Measurements from ENCODE around the gene CYP2C8. TPM values are rescaled to one million over a fixed set of nuclear protein-coding genes. Genes with fewer than 3 reads are reported as not detected.

Gene CYP2C8
- polyA plus RNA-seq, 1 donor from 2014 or later: 5.1 TPM

GRCh38 chr10:95035332-95036295, 33.7 kb downstream of the CYP2C8 start:
- Histone ChIP-seq H3K4me2 (ENCODE audit: low read length) (no peak overlapping the region), H3K9ac (ENCODE audit: low read length) (no peak overlapping the region), H4K20me1 (ENCODE audit: insufficient read depth) (no peaks in the 10 kb centered on the region), H3K79me2 (replicated peaks; ENCODE audit: insufficient read depth, low read length) (no peaks in the 10 kb centered on the region), H3K27ac (ENCODE audit: low read length) (no peak overlapping the region), H3K9me3 (ENCODE audit: low read length) (no peaks in the 10 kb centered on the region), H3K36me3 (ENCODE audit: insufficient read depth, low read length) (no peaks in the 10 kb centered on the region), H3K27me3 (ENCODE audit: insufficient read depth, low read depth, low read length) (no peaks in the 10 kb centered on the region), H2AFZ (ENCODE audit: low read depth, low read length) (no peak overlapping the region), H3F3A (ENCODE audit: insufficient read depth, low read length, poor library complexity, severe bottlenecking) (no peaks in the 10 kb centered on the region), H3K9me2 (ENCODE audit: insufficient read depth, low read length) (no peaks in the 10 kb centered on the region), H3K4me3 (ENCODE audit: low read length) (no peak overlapping the region)
- TF ChIP-seq POLR2AphosphoS5 (IDR thresholded peaks at IDR 0.05): no peak
- no peak for TF ChIP-seq REST (IDR thresholded peaks at IDR 0.05; ENCODE audit: borderline replicate concordance)
- TF ChIP-seq SMC3 (conservative IDR thresholded peaks at IDR 0.05; ENCODE audit: poor library complexity): no peak
- no peak for TF ChIP-seq EP300 (conservative IDR thresholded peaks at IDR 0.05; ENCODE audit: poor library complexity, severe bottlenecking)
- no peak for TF ChIP-seq MXI1 (conservative IDR thresholded peaks at IDR 0.05; ENCODE audit: poor library complexity, severe bottlenecking)
- no peak for TF ChIP-seq RAD21 (conservative IDR thresholded peaks at IDR 0.05)
- TF ChIP-seq EZH2 (IDR thresholded peaks at IDR 0.05; ENCODE audit: borderline replicate concordance, insufficient read depth, low read length, poor library complexity, severe bottlenecking): no peak
- no peak for TF ChIP-seq TAF1 (IDR thresholded peaks at IDR 0.05; ENCODE audit: low read depth)
- TF ChIP-seq CTCF (IDR thresholded peaks at IDR 0.05; ENCODE audit: poor library complexity, severe bottlenecking): no peak

- no peaks in the 10 kb centered on the region for H3K27me3 ChIP-seq (ENCODE audit: insufficient read depth, low read depth, low read length)
- H3K9ac ChIP-seq (ENCODE audit: low read length): no peak overlapping the region
- H3F3A ChIP-seq (ENCODE audit: insufficient read depth, low read length, poor library complexity, severe bottlenecking): no peaks in the 10 kb centered on the region
- H3K9me2 ChIP-seq (ENCODE audit: insufficient read depth, low read length): no peaks in the 10 kb centered on the region
- no peaks in the 10 kb centered on the region for H4K20me1 ChIP-seq (ENCODE audit: insufficient read depth)
- H3K4me2 ChIP-seq (ENCODE audit: low read length): no peak overlapping the region
- H3K9me3 ChIP-seq (ENCODE audit: low read length): no peaks in the 10 kb centered on the region
- no peak overlapping the region for H3K27ac ChIP-seq (ENCODE audit: low read length)
- no peaks in the 10 kb centered on the region for H3K79me2 ChIP-seq (replicated peaks; ENCODE audit: insufficient read depth, low read length)
- H2AFZ ChIP-seq (ENCODE audit: low read depth, low read length): no peak overlapping the region
- TF ChIP-seq MXI1 (conservative IDR thresholded peaks at IDR 0.05; ENCODE audit: poor library complexity, severe bottlenecking): no peak
- TF ChIP-seq EZH2 (IDR thresholded peaks at IDR 0.05; ENCODE audit: borderline replicate concordance, insufficient read depth, low read length, poor library complexity, severe bottlenecking): no peak
- TF ChIP-seq EP300 (conservative IDR thresholded peaks at IDR 0.05; ENCODE audit: poor library complexity, severe bottlenecking): no peak
- TF ChIP-seq CTCF (IDR thresholded peaks at IDR 0.05; ENCODE audit: poor library complexity, severe bottlenecking): no peak
- no peak for TF ChIP-seq TAF1 (IDR thresholded peaks at IDR 0.05; ENCODE audit: low read depth)
- TF ChIP-seq SMC3 (conservative IDR thresholded peaks at IDR 0.05; ENCODE audit: poor library complexity): no peak
- TF ChIP-seq POLR2AphosphoS5 (IDR thresholded peaks at IDR 0.05): no peak
- no peak for TF ChIP-seq REST (IDR thresholded peaks at IDR 0.05; ENCODE audit: borderline replicate concordance)
- TF ChIP-seq RAD21 (conservative IDR thresholded peaks at IDR 0.05): no peak
- H3K36me3 ChIP-seq (ENCODE audit: insufficient read depth, low read length): no peaks in the 10 kb centered on the region
- H3K4me3 ChIP-seq (ENCODE audit: low read length): no peak overlapping the region
Measured at GRCh38 chr10:95034401-95034800, 34.9 kb downstream of the CYP2C8 start.
